HCT116 (cell line): ENCODE results near the gene ARL14EPL. TPM values are rescaled to one million over a fixed set of nuclear protein-coding genes. Genes with fewer than 3 reads are reported as not detected.

Experiments used
- ATAC-seq: fragments of 200-7000 bp; cut with Tn5 transposase; 2 replicates; pipeline ENCODE4 v1.9.1; 2020; ENCODE audit warnings: mild to moderate bottlenecking, moderate library complexity
- Bru-seq: library from RNA; stranded (reverse); fragments of 400-500 nt; gene quantifications from one replicate; lab custom pipeline; 2021; lab: Mats Ljungman, UMichigan
- BruChase-seq, 2 experiments: library from RNA; stranded (reverse); fragments of 400-500 nt; gene quantifications; one replicate each; lab custom pipeline; 2021; lab: Mats Ljungman, UMichigan
- BruUV-seq: library from RNA; stranded (reverse); fragments of 400-500 nt; replicated peaks from 2 replicates; lab custom pipeline; 2021; lab: Mats Ljungman, UMichigan
- CTCF ChIA-PET: fragments of 300-600 bp; sonication (Branson Sonifier 250); formaldehyde crosslinking; loops from one replicate; lab custom pipeline; 2021; ENCODE audit warnings: antibody characterized with exemption; lab: Charles Lee
- POLR2A ChIA-PET: fragments of 300-600, 350-600 bp; sonication (Branson Sonifier 250); formaldehyde crosslinking; loops from one replicate; lab custom pipeline; 2021; ENCODE audit warnings: antibody characterized with exemption; lab: Charles Lee
- RAD21 ChIA-PET, 2 experiments: fragments of 300-600 bp; sonication (Branson Sonifier 250); formaldehyde crosslinking; loops; one replicate each; lab custom pipeline; 2023; ENCODE audit warnings: low total read pairs in 2 of 2; ENCODE audit not compliant: uncharacterized antibody in 2 of 2, unreplicated experiment in 2 of 2, low non-redundant PET in 1 of 2; lab: Charles Lee
- DNase-seq: peaks from one replicate; pipeline ENCODE4 v3.0.0-alpha.2; 2010; ENCODE audit warnings: low read depth, low spot score
- H2AFZ ChIP-seq: fragments of 200-600 bp; shearing (Covaris generic), sonication (generic); 2 replicates; pipeline ENCODE4 v1.6.1; 2017; ENCODE audit warnings: low read depth, mixed run types, mixed read lengths, antibody characterized with exemption, low read length; ENCODE audit not compliant: poor library complexity, severe bottlenecking
- H3K27ac ChIP-seq: 2 replicates; pipeline ENCODE4 v1.5.1; 2012; ENCODE audit warnings: low read depth, low read length
- H3K27me3 ChIP-seq: fragments of 200-600 bp; sonication (generic); 2 replicates; pipeline ENCODE4 v1.6.1; 2016; ENCODE audit warnings: mixed run types, low read length, mixed read lengths; ENCODE audit not compliant: insufficient read depth
- H3K36me3 ChIP-seq, 2 experiments: fragments of 200-500 bp in 1 of 2; fragments of 200-600 bp in 1 of 2; sonication (Bioruptor generic) in 1 of 2; sonication (generic) in 1 of 2; 2 replicates each; pipeline versions ENCODE4 v1.5.1 to v1.6.1; 2014 to 2016; ENCODE audit warnings: low read length in 2 of 2, inconsistent platforms in 1 of 2, mixed read lengths in 1 of 2, mixed run types in 1 of 2; ENCODE audit not compliant: insufficient read depth in 2 of 2, control insufficient read depth in 1 of 2
- H3K4me1 ChIP-seq, 2 experiments: fragments of 200-600 bp in 1 of 2; sonication (generic) in 1 of 2; 2 replicates each; pipeline versions ENCODE4 v1.5.1 to v1.6.1; 2012 to 2017; ENCODE audit warnings: low read length in 2 of 2, inconsistent platforms in 1 of 2, mild to moderate bottlenecking in 1 of 2, mixed read lengths in 1 of 2, mixed run types in 1 of 2, moderate library complexity in 1 of 2; ENCODE audit not compliant: insufficient read depth in 2 of 2, control insufficient read depth in 1 of 2
- H3K4me2 ChIP-seq: fragments of 200-600 bp; sonication (generic); 2 replicates; pipeline ENCODE4 v1.6.1; 2017; ENCODE audit warnings: mixed run types, low read length, mixed read lengths
- H3K4me3 ChIP-seq, 2 experiments: fragments of 200-600 bp in 1 of 2; sonication (generic) in 1 of 2; replicated peaks in 1 of 2; 2 replicates each; pipeline ENCODE4 v1.5.1; 2011 to 2016; ENCODE audit warnings: low read length in 2 of 2, control low read depth in 1 of 2, low read depth in 1 of 2, mild to moderate bottlenecking in 1 of 2, mixed read lengths in 1 of 2, mixed run types in 1 of 2
- H3K79me2 ChIP-seq: fragments of 200-600 bp; sonication (generic); 2 replicates; pipeline ENCODE4 v1.6.1; 2017; ENCODE audit warnings: mild to moderate bottlenecking, mixed run types, low read length, moderate library complexity, mixed read lengths; ENCODE audit not compliant: insufficient read depth
- H3K9ac ChIP-seq: fragments of 200-600 bp; sonication (generic); 2 replicates; pipeline ENCODE4 v1.6.1; 2016; ENCODE audit warnings: low read length, mixed read lengths
- H3K9me2 ChIP-seq: fragments of 200-600 bp; sonication (generic), shearing (Covaris generic); 2 replicates; pipeline ENCODE4 v1.6.1; 2017; ENCODE audit warnings: mixed run types, mild to moderate bottlenecking, moderate library complexity; ENCODE audit not compliant: insufficient read depth
- H3K9me3 ChIP-seq, 2 experiments: fragments of 200-500 bp in 1 of 2; fragments of 200-600 bp in 1 of 2; sonication (Bioruptor generic) in 1 of 2; sonication (generic) in 1 of 2; 2 replicates each; pipeline ENCODE4 v1.6.1; 2014 to 2017; ENCODE audit warnings: low read length in 2 of 2, mixed read lengths in 2 of 2, inconsistent platforms in 1 of 2, low read depth in 1 of 2, mild to moderate bottlenecking in 1 of 2, mixed run types in 1 of 2, moderate library complexity in 1 of 2; ENCODE audit not compliant: control insufficient read depth in 1 of 2, insufficient read depth in 1 of 2
- H4K20me1 ChIP-seq: fragments of 200-600 bp; sonication (generic), shearing (Covaris generic); 2 replicates; pipeline ENCODE4 v1.6.1; 2017; ENCODE audit warnings: mixed run types, mild to moderate bottlenecking, moderate library complexity; ENCODE audit not compliant: insufficient read depth
- CBX3 ChIP-seq: IDR thresholded peaks from 2 replicates; pipeline ENCODE4 v1.6.1; 2012; ENCODE audit warnings: low read depth
- CEBPB ChIP-seq: IDR thresholded peaks from 2 replicates; pipeline ENCODE4 v1.6.1; 2012; ENCODE audit warnings: low read depth
- EGR1 ChIP-seq: IDR thresholded peaks from 2 replicates; pipeline ENCODE4 v1.6.1; 2012; ENCODE audit warnings: low read depth
- ELF1 ChIP-seq: IDR thresholded peaks from 2 replicates; pipeline ENCODE4 v1.6.1; 2012; ENCODE audit warnings: low read depth, borderline replicate concordance
- EZH2phosphoT487 ChIP-seq: fragments of 200-600 bp; IDR thresholded peaks from 2 replicates; pipeline ENCODE4 v1.6.1; 2018; ENCODE audit warnings: antibody characterized with exemption, borderline replicate concordance
- JUND ChIP-seq: IDR thresholded peaks from 2 replicates; pipeline ENCODE4 v1.6.1; 2012
- POLR2A ChIP-seq: IDR thresholded peaks from 2 replicates; pipeline ENCODE4 v1.7.0; 2011; ENCODE audit warnings: borderline replicate concordance; ENCODE audit not compliant: insufficient read depth, insufficient read length; ENCODE audit errors: extremely low read depth
- SIN3A ChIP-seq: IDR thresholded peaks from 2 replicates; pipeline ENCODE4 v1.6.1; 2012; ENCODE audit warnings: low read depth
- SP1 ChIP-seq: IDR thresholded peaks from 2 replicates; pipeline ENCODE4 v1.6.1; 2012; ENCODE audit warnings: low read depth
- SRF ChIP-seq: IDR thresholded peaks from 2 replicates; pipeline ENCODE4 v1.6.1; 2012; ENCODE audit warnings: low read depth
- TCF7L2 ChIP-seq: IDR thresholded peaks from 2 replicates; pipeline ENCODE4 v1.7.0; 2011; ENCODE audit warnings: borderline replicate concordance, inconsistent platforms; ENCODE audit not compliant: insufficient read depth, insufficient read length; ENCODE audit errors: extremely low read depth
- YY1 ChIP-seq: IDR thresholded peaks from 2 replicates; pipeline ENCODE4 v1.6.1; 2011; ENCODE audit warnings: low read length, low read depth, moderate library complexity, mild to moderate bottlenecking; ENCODE audit not compliant: insufficient replicate concordance; ENCODE audit errors: extremely low read depth
- ZFX ChIP-seq: fragments of 450-650 bp; IDR thresholded peaks from 2 replicates; pipeline ENCODE4 v1.6.1; 2017
- ZNF274 ChIP-seq: fragments of 200-500 bp; sonication (Bioruptor generic); IDR thresholded peaks from 2 replicates; pipeline ENCODE4 v1.6.1; 2014; ENCODE audit warnings: mild to moderate bottlenecking, low read depth, low read length, inconsistent platforms
- intact Hi-C: fragments of 100-400 bp; cut with micrococcal nuclease; formaldehyde crosslinking; loops from 2 replicates; pipeline ENCODE4 v1.10.0; 2022
- long read RNA-seq: library from polyadenylated mRNA; unstranded; transcript quantifications from one replicate; pipeline ENCODE4 v2.0.0, GENCODE V29; 2021; ENCODE audit not compliant: unreplicated experiment
- polyA plus RNA-seq: library from polyadenylated mRNA; unstranded; fragments of >200 nt; gene quantifications from 2 replicates; pipeline ENCODE4 v1.2.1, GENCODE V29; 2012; ENCODE audit warnings: missing spikeins
- total RNA-seq: library from RNA; stranded (reverse); gene quantifications from one replicate; pipeline ENCODE4 v1.2.1, GENCODE V29; 2021; ENCODE audit not compliant: unreplicated experiment
- TF ChIP-seq, protein P1 (sequence below): IDR thresholded peaks from 2 replicates; pipeline ENCODE4 v1.6.1; 2011; ENCODE audit warnings: mild to moderate bottlenecking, low read length, moderate library complexity; ENCODE audit not compliant: insufficient replicate concordance; ENCODE audit errors: extremely low read depth
- TF ChIP-seq, protein P2 (sequence below), 3 experiments: fragments of 200-600 bp in 1 of 3; sonication (generic) in 1 of 3; IDR thresholded peaks in 2 of 3; conservative IDR thresholded peaks in 1 of 3; 2 replicates each; pipeline ENCODE4 v1.5.1; 2012 to 2017; ENCODE audit warnings: low read depth in 2 of 3, low read length in 2 of 3, antibody characterized with exemption in 1 of 3, borderline replicate concordance in 1 of 3, control low read depth in 1 of 3, mild to moderate bottlenecking in 1 of 3, mixed read lengths in 1 of 3, mixed run types in 1 of 3, moderate library complexity in 1 of 3; ENCODE audit not compliant: insufficient read depth in 1 of 3
- TF ChIP-seq, protein P3 (sequence below): IDR thresholded peaks from 2 replicates; pipeline ENCODE4 v1.6.1; 2012; ENCODE audit warnings: low read depth
- TF ChIP-seq, protein P4 (sequence below): IDR thresholded peaks from 2 replicates; pipeline ENCODE4 v1.6.1; 2012

ARL14EPL gene
- total RNA-seq (22.9 TPM), Bru-seq, nascent RNA (percentile 96 among the genes with signal in this experiment), BruChase-seq, experiment 1, labeled RNA remaining after a 6-hour chase (percentile 94 among the genes with signal in this experiment), BruChase-seq, experiment 2, labeled RNA remaining after a 2-hour chase (percentile 86 among the genes with signal in this experiment)
- polyA plus RNA-seq, result 17.3 and 18.7 TPM in 2 replicates
- long read RNA-seq, partial matches to known transcripts, result 3 of 19 reads
- long read RNA-seq, other reads (novel, unspliced or antisense), result 14 of 19 reads

DNA sequence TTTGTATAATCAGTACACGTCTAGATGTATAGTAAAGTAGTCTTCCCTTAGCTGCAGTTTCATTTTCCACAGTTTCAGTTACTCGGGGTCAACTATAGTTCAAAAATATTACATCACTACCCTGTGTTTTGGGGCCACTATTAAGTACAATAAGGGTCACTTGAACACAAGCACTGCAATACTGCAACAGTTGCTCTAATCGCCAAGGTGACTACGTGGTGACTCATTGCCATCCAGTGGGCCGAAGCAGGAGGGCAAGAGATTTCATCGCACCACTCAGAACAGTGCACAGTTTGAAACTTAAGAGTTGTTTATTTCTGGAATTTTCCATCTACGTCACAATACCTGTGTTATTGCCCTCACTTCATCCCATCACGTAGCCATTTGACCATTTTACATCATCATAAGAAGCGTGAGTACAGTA is at the start of gene ARL14EPL:
Gene ARL14EPL (plus strand): TSS at position 379 of the 424 bp plus-strand sequence. CDS start 18,994 bp downstream, outside the sequence.
- peaks cover 21 to 61% of the 10 kb centered on the region in 2 experiments for H3K4me1 ChIP-seq
- H3K9me2 ChIP-seq, result no peaks in the 10 kb centered on the region
- H3K9me3 ChIP-seq, result no peaks in the 10 kb centered on the region
- peak; percentile 97 for ATAC-seq
- H3K27ac ChIP-seq, result peak within 1 kb of the TSS; percentile 52
- H4K20me1 ChIP-seq, result no peaks in the 10 kb centered on the region
- ChIA-PET RAD21 (interaction anchor here in 1 of 2 experiments (1.2 kb wide), 1 partner anchor 144 kb away, joined by 4 read pairs; no protein-coding TSS in a partner anchor), CTCF (interaction anchor here (1.4 kb wide), 1 partner anchor 36 kb away, joined by 5 read pairs; no protein-coding TSS in a partner anchor), POLR2A (interaction anchor here (0.8 to 1.3 kb wide), 6 partner anchors 10 to 110 kb away, joined by 3 to 4 read pairs (median 3); no protein-coding TSS in a partner anchor)
- H3K36me3 ChIP-seq, result peaks cover 0 to 8% of the 10 kb centered on the region in 2 experiments; a peak in 1 of 4 replicates
- intact Hi-C loops, result loop anchor here (1.0 to 2.0 kb wide), 3 partner anchors 102 to 398 kb away; no protein-coding TSS in a partner anchor
- H3K4me3 ChIP-seq, result peak within 1 kb of the TSS in 1 of 2 experiments; percentile 3; a peak in 1 of 4 replicates
- no peaks in the 10 kb centered on the region for H3K79me2 ChIP-seq
- BruUV-seq, result no TSS peak
- no peaks in the 10 kb centered on the region for H3K27me3 ChIP-seq
- H2AFZ ChIP-seq, result peak within 1 kb of the TSS; percentile 64
- peak within 1 kb of the TSS; percentile 46 for H3K4me2 ChIP-seq
- peak; percentile 99 for DNase-seq
- peak within 1 kb of the TSS; percentile 30 for H3K9ac ChIP-seq
- TF ChIP-seq ELF1 (no peak), SRF (peak; percentile 86), CEBPB (peak; percentile 94), EGR1 (peak; percentile 35; the same call in 1 of the 2 replicates), JUND (peak; percentile 91), TCF7L2 (no peak), ZNF274 (no peak), SP1 (peak; percentile 96), ZFX (no peak), POLR2A (no peak), YY1 (peak; percentile 69), CBX3 (peak; percentile 95), EZH2phosphoT487 (no peak), SIN3A (no peak)
- TF ChIP-seq, protein P1, sequence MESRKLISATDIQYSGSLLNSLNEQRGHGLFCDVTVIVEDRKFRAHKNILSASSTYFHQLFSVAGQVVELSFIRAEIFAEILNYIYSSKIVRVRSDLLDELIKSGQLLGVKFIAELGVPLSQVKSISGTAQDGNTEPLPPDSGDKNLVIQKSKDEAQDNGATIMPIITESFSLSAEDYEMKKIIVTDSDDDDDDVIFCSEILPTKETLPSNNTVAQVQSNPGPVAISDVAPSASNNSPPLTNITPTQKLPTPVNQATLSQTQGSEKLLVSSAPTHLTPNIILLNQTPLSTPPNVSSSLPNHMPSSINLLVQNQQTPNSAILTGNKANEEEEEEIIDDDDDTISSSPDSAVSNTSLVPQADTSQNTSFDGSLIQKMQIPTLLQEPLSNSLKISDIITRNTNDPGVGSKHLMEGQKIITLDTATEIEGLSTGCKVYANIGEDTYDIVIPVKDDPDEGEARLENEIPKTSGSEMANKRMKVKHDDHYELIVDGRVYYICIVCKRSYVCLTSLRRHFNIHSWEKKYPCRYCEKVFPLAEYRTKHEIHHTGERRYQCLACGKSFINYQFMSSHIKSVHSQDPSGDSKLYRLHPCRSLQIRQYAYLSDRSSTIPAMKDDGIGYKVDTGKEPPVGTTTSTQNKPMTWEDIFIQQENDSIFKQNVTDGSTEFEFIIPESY, result peak; percentile 78
- TF ChIP-seq, protein P2, sequence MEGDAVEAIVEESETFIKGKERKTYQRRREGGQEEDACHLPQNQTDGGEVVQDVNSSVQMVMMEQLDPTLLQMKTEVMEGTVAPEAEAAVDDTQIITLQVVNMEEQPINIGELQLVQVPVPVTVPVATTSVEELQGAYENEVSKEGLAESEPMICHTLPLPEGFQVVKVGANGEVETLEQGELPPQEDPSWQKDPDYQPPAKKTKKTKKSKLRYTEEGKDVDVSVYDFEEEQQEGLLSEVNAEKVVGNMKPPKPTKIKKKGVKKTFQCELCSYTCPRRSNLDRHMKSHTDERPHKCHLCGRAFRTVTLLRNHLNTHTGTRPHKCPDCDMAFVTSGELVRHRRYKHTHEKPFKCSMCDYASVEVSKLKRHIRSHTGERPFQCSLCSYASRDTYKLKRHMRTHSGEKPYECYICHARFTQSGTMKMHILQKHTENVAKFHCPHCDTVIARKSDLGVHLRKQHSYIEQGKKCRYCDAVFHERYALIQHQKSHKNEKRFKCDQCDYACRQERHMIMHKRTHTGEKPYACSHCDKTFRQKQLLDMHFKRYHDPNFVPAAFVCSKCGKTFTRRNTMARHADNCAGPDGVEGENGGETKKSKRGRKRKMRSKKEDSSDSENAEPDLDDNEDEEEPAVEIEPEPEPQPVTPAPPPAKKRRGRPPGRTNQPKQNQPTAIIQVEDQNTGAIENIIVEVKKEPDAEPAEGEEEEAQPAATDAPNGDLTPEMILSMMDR (IDR thresholded peaks at IDR 0.05 in 2 of 3, conservative IDR thresholded peaks at IDR 0.05 in 1 of 3; ENCODE audit: borderline replicate concordance in 1 of 3, insufficient read depth in 1 of 3, low read depth in 2 of 3, low read length in 2 of 3), result peak in 2 of 3 experiments; percentile 40 to 56; a peak in 3 of 6 replicates
- TF ChIP-seq, protein P3, sequence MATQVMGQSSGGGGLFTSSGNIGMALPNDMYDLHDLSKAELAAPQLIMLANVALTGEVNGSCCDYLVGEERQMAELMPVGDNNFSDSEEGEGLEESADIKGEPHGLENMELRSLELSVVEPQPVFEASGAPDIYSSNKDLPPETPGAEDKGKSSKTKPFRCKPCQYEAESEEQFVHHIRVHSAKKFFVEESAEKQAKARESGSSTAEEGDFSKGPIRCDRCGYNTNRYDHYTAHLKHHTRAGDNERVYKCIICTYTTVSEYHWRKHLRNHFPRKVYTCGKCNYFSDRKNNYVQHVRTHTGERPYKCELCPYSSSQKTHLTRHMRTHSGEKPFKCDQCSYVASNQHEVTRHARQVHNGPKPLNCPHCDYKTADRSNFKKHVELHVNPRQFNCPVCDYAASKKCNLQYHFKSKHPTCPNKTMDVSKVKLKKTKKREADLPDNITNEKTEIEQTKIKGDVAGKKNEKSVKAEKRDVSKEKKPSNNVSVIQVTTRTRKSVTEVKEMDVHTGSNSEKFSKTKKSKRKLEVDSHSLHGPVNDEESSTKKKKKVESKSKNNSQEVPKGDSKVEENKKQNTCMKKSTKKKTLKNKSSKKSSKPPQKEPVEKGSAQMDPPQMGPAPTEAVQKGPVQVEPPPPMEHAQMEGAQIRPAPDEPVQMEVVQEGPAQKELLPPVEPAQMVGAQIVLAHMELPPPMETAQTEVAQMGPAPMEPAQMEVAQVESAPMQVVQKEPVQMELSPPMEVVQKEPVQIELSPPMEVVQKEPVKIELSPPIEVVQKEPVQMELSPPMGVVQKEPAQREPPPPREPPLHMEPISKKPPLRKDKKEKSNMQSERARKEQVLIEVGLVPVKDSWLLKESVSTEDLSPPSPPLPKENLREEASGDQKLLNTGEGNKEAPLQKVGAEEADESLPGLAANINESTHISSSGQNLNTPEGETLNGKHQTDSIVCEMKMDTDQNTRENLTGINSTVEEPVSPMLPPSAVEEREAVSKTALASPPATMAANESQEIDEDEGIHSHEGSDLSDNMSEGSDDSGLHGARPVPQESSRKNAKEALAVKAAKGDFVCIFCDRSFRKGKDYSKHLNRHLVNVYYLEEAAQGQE, result no peak
- TF ChIP-seq, protein P4, sequence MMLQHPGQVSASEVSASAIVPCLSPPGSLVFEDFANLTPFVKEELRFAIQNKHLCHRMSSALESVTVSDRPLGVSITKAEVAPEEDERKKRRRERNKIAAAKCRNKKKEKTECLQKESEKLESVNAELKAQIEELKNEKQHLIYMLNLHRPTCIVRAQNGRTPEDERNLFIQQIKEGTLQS, result peak; percentile 74; the same call in 1 of the 2 replicates
